Measurements from ENCODE around the gene NR1I2.

Gene NR1I2

DNA sequence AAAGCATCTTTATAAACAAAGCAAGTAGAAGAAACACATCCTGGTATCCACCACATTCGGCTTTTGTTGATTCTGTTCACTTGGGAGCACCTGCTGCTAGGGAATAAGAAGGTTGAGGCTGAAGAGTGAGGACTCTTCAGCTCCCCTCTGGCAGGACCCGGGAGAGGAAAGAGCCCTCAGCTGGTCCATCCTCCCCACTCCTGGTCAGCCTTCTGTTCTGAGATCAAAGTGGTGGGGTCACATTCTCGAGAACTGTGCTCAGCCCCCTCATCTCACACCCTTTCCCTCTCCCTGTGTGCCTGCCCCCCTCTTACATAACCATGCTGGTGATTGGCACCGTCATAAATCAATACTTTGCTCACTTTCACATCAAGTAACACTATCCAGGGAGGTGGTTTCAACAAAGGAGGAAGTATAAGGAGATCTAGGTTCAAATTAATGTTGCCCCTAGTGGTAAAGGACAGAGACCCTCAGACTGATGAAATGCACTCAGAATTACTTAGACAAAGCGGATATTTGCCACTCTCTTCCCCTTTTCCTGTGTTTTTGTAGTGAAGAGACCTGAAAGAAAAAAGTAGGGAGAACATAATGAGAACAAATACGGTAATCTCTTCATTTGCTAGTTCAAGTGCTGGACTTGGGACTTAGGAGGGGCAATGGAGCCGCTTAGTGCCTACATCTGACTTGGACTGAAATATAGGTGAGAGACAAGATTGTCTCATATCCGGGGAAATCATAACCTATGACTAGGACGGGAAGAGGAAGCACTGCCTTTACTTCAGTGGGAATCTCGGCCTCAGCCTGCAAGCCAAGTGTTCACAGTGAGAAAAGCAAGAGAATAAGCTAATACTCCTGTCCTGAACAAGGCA lies at the start of gene NR1I2:
TSS of gene NR1I2 (plus strand) at position 772 of the 869 bp plus-strand sequence.
- no peak for DNase-seq

DNA sequence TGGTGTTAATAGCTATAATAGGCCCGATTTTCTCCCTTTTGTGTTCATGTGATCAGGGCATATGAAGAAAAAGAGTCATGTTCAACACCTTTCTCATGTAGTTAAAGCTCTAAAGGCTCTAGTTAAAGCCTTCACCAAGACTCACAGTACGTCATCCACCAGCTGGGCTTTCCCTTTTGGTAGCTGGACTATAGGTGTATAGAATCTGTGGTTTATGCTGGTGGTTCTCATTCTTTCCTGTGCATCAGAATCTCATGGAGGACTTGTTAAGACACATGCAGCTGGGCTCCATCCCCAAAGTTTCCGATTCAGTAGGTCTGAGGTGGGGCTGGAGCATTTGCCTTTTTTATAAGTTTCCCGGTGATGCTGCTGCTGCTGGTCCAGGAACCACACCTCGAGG lies 48.1 kb upstream of the NR1I2 start:
- DNase-seq = no peak

DNA sequence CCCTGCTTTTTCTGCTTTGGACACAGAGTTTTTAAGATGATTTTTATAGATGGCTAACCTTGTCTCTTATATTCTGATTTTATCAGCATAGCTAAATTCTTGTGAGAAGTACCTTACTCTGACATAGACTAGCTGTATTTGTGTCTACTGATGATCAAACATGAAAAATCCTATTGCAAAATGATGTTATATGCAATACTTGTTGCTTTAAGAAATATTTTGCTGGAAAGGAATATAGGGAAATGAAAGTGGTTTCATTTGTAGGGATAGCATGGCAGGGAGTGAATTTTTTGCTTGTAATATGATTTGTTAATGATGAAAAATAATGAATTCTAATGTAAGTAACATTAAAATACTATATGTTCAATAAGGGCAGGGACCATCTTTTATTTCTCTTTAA lies 43.2 kb upstream of the NR1I2 start:
- DNase-seq = no peak

DNA sequence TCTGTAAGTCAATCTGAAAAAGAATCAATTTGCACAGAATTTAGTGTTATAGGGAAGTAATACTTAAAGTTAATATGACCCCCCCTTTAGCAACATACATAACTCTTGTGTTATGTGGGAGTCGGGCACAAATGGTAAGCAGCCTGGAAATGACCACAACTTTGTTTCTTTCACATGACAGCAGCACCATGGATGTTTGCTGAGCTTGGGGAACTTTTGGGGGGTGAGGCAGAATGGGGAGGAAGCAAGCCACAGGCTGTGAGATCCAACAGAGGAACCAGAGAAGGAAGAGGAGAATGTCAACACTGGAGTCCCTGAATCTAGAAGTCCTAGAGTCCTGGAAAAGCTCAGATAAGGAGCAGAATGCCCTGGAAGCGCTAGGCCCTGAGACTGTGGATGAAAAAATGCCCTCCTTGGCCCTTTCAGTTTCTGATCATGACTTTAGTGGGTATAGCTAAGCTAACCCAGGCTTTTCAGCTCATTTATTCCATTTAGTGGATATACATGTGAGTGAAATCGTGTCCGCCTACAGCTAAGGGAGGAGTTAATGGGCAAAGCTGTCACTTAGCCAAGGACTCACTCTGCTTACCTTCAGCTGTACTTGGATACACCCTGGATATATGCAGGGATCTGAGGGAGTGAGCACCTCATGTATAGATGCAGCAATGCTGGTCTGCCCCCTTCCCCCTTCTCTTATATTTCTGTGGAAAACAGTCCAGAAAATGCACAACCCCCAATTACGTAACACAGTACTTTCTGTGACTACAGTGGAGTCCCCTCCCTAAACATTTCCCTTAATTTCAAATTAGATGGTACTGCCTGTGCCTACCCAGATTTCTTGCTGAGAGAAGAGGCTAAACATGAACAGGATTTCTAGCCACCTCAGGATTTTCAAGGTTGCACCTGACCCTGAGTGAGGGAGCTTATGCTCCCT lies 40.0 kb upstream of the NR1I2 start:
- no peak for DNase-seq

DNA sequence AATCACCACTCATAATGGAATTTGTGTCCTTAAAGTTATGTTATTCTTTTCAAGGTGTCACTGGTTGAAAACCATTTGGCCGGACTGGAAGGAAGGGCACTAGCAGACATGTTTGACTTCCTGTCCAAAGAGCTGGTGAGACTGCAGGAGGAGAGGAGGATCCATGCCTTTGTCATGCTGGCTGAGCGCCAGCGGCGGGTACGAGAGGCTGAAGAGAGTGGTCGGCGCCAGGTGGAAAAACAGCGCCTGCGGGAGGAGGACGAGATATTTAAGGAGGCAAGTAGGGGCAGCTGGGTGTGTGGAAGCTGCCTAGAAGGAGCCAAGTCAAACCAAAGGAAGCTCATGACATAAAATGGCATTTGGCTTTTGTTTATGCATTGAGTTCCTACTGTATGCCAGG lies 38.0 kb upstream of the NR1I2 start:
- no peak for DNase-seq

DNA sequence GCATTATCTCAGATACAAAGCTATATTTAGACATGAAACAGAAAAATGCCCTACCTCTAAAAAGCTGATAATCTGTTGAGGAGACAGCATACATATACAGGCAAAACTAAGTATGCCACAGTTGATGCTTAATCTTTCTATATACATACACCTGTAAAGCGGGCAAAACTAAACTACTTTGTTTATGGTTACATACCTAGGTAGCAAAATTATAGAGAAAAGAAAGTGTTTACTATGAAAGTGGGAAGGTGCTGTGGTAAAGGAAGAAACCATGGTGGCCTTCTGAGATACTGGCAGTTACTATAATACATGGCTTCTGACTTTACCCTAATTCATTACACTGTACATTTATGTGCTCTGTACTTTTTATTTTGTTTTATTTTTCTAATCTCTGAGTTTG lies 36.0 kb upstream of the NR1I2 start:
- DNase-seq = no peak

DNA sequence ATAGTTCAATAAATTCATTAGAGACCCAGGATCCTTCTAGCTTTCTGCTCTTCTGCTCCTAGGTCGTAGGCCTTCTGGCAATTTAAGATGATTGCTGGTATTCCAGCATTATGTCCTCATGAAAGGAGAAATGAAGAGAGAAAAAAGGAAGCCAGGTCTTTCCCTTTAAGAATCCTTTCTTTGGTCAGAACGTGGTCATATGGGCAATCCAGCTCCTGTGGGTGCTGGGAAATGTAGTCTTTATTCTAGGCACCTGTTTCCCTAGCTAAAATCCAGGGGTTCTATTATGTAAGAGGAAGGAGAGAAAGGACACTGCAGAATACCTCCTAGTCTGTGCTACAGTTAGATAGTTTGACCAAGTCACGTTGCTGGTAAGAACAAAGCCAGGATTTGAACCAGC lies 35.5 kb upstream of the NR1I2 start:
- no peak for DNase-seq

DNA sequence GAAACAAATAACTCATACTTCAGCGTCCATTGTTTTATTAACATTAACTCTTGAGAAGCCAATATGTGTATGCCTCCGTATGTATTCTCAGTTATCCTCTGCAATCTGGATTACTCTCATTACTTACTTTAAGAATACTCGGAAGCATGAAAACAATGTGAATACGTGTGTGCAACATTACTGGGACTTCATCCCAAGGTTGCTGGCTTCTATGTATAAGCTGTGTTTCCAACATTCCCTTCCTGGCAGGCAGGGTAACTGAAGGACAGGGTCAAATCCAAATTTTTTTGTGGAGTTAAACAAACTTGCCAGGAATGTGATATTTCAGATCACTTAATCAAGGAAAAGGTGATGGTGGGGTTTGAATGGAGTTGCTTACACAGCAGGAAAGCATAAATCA lies 34.5 kb upstream of the NR1I2 start:
- no peak for DNase-seq

DNA sequence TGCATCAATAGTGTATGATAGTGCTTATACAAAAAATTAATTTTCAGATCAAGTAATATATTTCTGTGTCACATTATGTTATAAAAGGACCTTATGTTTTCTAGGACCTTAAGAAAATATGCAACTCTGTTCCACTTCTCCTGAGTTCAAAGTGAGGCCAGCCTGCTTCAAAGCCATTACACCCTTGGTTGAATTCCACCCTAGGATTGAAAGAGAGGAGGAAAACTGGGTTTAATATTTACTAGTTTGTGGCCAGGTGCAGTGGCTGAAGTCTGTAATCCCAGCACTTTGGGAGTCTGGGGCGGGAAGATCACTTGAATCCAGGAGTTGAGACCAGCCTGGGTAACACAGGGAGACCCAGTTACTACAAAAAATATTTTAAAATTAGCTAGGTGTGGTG lies 32.9 kb upstream of the NR1I2 start:
- DNase-seq = no peak

DNA sequence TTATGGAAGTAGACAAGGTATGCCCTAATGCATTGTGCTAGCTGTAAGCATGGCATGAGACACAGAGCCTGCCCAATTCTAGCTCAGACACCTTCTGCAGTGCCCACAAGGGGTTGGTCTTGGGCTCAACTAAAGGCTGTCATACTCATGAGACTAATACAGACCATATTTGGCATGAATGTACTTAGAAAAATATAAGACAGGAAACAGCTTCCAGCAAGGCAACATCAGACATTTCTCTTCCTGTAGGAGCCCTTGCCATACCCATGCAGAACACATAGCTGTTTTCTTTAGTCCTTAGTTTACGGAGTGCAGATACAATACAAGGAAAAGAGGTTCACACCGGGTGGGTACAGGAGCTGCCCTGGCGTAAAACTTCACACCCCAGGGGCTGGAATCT lies 30.5 kb upstream of the NR1I2 start:
- DNase-seq = no peak

DNA sequence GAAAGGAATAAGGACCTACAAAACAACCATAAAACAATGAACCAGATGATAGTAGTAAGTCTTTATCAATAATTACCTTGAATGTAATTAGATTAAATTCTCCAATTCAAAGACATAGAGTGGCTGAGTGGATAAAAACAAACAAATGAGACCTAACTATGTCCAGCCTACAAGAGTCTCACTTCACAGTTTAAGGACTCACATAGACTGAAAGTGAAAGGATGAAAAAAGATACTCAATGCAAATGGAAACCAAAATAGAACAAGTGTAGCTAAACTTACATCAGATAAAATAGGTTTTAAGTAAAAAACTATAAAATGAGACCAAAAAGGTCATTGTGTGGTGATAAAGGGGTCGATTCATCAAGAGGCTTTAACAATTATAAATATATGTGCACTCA lies 21.9 kb upstream of the NR1I2 start:
- DNase-seq = no peak

DNA sequence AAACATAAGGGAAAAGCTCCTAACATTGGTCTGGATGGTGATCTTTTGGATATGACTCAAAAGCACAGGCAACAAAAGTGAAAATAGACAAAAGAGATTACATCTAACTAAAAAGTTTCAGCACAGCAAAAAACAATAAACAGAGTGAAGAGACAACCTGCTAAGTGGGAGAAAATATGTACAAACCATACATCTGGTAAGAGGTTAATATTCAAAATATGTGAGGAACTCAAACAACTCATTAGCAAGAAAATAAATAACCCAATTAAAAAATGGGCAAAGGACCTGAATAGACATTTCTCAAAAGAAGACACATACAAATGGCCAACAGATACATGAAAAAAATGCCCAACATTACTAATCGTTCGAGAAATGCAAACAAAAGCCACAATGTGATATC lies 19.0 kb upstream of the NR1I2 start:
- DNase-seq = no peak

DNA sequence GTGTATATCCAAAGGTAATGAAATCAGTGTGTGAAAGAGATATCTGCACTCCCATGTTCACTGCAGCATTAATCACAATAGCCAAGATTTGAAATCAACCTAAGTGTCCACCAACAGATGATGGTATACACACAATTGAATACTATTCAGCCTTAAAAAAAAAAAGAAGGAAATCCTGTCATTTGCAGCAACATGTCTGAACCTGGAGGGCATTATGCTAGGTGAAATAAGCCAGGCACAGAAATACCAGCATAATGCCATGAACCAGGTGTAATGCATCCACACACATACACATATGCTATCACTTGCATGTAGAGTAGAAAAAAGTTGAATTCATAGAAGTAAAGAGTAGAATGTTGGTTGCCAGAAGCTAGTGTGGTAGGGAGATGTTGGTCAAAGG lies 18.4 kb upstream of the NR1I2 start:
- DNase-seq = no peak

DNA sequence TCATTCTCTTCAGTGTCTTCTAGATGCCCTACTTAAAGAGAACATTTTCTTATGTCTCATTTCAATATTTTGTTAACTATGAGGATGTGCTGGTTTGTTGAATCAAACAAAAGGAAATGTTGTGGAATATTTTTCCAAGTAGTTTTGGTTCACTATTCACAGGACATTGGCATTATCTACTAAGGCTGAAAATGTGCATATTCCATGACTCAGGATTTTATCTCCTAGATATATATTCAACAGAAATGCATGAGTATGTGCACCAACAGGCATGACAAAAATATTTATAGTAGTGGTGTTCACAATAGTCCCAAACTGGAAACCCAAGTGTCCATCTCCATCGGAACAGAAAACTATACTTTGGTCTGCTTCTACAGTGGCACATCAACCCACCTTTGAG lies 16.7 kb upstream of the NR1I2 start:
- no peak for DNase-seq

DNA sequence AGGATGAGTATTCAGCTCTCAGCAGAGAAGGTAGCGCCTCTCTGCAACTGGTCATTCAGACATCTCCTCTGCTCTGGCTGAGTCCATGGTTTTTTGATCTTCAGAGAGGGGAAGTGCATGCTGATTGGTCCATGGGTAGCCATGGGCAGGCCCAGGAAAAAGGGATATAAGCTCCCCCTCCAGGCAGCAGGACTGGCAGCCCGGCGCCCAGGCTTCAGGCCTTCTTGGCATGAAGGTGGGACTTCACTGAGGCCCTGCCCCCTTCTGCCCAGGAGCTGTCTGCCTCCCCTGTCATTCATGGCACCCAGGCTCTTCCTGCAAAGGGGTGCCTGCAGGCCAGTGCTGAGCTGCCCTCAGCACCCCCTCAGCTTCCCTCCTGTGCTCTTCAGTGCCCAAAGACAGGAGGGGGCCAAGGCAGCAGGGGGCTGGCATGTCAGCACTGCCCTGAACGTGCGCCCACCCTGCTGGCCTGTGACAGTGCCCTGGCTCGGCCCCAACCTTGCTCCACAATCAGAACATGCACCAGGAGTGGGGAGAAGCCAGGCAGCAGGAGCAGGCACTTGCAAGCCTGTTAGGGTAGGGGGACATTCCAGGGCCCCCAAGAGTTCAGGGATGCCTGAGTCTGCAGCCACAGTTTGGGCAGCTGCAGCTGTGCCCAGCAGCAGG lies 13.8 kb upstream of the NR1I2 start:
- DNase-seq = no peak

DNA sequence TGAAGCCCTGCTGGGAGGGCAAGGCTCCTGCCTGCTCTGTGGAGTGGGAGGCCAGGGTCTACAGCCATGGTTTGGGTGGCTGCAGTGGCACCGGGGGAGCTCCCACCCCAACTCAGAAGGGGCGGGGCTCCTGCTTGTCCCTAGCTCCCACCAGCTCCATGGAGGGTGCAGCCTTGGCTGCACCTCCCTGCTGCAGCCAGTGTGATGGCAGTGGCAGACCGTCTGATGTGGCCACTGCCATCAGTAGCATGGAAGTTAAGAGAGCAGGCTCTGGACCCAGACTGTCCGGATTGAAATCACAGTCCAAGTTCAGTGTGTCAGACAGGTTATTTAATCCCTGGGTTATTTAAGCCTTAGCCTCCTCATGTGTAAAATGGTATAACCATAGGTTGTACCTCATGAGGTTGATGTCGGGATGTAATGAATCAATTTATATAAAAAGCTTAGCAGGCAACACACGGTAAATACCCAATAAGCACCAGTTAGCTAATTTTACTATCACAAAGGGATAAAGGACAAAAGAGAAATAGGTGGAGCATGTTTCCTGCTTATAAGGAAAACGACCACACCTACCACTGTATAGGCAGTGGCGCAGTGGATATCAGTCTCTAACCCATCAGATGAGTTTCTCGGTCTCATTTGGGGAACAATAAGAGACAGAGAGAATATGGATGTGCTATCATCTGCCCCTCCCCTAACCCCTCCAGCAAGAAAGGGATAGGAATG lies 13.1 kb upstream of the NR1I2 start:
- DNase-seq = no peak

DNA sequence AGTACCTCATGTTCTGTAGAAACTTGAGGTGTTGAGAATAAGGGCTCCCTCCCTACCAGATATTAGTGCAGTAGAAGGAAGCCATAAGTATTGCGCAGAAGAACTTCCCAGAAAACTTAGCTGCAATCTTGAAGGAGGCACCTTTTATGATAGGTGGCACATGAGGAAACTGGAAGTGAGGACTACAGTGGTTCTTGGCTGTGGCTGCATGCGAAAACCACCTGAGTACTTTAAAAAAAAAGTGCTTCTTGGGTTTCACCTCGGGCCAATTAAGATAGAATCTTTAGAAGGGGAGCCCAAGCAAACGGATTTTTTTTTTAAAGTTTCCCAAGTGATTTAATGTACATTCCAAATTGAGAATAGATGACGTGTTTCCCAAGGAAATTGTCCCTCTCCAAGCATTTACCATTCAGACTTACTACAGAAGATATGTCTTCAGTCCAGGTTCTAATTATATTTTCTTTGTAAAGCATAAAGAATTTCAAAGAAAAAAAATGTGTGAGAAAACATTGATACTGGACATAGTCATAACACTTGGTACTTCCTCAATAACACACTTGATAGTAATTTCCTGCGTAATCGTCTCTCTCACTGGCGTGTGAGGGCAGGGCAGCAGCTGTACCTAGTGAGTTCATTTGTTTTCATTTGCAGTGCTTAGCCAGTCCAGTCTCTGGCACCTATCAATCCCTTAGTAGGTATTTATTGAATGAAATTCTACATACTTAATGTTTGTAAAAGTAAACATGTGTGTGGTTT lies 12.3 kb upstream of the NR1I2 start:
- no peak for DNase-seq

DNA sequence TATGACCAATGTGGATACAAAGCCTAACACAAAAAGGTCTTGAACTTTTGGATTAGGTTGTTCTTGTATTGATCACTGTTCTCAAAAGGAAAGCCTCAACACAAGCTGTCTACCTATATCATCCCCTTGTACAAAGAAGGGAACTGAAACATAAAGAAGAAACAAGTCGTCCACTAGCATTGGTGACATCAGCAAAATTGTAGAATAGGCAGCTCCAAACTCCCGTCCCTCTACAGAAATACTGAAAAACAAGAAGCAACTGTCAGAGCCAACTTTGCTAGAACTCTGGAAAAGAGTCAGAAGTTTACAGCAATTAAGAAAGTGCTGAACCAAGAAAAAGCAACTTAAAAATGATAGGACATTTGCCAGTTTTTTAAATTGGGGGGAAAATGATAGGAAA lies 7.5 kb upstream of the NR1I2 start:
- no peak for DNase-seq

DNA sequence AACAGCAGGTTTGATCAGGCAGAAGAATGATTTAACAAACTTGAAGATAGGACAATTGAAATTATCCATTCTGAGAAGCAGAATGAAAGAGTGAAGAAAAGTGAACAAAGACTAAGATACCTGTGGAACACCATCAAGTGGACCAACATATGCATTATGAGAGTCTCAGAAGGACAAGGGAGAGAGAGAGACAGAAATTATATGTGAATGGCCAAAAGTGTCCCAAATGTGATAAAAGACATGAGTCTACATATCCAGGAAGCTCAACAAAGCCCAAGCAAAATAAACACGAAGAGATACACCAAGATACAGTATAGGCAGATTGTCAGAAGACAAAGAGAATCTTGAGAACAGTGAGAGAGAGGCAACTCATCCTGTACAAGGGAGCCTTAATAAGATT lies 5.6 kb upstream of the NR1I2 start:
- DNase-seq = no peak

DNA sequence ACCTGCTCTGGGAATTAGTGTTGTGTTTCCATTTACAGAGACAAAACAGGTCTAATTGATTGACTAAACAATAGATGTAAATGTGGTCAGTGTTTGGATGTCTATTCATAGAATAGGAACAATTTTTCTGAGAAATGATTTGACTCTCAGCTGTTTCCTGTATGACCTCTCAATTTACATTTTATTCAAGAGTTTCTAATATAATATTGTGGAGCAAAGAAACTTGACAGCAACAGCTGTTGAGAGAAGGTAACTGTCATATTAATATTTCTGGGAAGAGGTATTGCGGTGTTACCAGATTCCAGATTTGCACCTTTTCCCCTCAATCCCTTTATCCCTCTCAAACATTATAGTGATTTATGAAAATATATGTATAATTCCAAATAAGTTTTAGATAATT lies 3.7 kb upstream of the NR1I2 start:
- no peak for DNase-seq

DNA sequence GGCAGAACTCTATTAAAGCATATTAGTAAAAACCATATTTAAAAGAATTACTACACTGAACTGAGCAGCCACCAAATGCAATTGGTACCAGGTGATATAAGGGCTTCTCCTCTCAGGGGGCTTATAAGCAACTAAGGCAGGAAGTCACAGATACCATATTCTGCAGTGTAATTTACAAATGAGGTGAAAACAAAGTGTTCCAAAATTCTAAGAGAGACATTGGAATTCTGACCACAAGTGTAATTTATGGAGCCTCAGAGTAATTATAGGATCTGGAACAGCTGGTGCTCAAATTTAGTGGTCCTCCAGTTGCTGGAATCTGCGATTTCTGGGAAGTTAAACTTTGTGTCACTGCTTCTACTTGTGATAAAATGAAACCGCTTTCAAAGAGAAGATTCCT lies 3.1 kb upstream of the NR1I2 start:
- DNase-seq = no peak
